ENCODE data around the gene SAG. TPM values are rescaled to one million over a fixed set of nuclear protein-coding genes. Genes with fewer than 3 reads are reported as not detected.
"Not testable (repeated sequence)": the region's sequence is repeated elsewhere in the genome, so short reads cannot be mapped to it uniquely, and the experiment has no call there.

SAG gene
- total and polyA plus RNA-seq, 9 of the 15 experiments (the other 6 are each of a cell fraction or from before 2014, with no cell fraction given), result 0.04 to 0.64 (median 0.31) TPM; not detected in 5

GRCh38 chr2:233334915-233335314 is 27.3 kb downstream of the SAG start (continued):
- no peak for TF ChIP-seq NKRF (IDR thresholded peaks at IDR 0.05; ENCODE audit: borderline replicate concordance)
- TF ChIP-seq YBX1 (IDR thresholded peaks at IDR 0.05), result no peak
- no peak for TF ChIP-seq C11orf30 (IDR thresholded peaks at IDR 0.05; ENCODE audit: low read depth)
- TF ChIP-seq CHD1 (IDR thresholded peaks at IDR 0.05; ENCODE audit: low read length), result no peak
- TF ChIP-seq NFXL1 (CRISPR knock-in tag; IDR thresholded peaks at IDR 0.05), result no peak
- TF ChIP-seq, protein P1, sequence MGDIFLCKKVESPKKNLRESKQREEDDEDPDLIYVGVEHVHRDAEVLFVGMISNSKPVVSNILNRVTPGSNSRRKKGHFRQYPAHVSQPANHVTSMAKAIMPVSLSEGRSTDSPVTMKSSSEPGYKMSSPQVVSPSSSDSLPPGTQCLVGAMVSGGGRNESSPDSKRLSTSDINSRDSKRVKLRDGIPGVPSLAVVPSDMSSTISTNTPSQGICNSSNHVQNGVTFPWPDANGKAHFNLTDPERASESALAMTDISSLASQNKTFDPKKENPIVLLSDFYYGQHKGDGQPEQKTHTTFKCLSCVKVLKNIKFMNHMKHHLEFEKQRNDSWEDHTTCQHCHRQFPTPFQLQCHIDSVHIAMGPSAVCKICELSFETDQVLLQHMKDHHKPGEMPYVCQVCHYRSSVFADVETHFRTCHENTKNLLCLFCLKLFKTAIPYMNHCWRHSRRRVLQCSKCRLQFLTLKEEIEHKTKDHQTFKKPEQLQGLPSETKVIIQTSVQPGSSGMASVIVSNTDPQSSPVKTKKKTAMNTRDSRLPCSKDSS (IDR thresholded peaks at IDR 0.05; ENCODE audit: low read depth, partially characterized antibody), result no peak

DNA sequence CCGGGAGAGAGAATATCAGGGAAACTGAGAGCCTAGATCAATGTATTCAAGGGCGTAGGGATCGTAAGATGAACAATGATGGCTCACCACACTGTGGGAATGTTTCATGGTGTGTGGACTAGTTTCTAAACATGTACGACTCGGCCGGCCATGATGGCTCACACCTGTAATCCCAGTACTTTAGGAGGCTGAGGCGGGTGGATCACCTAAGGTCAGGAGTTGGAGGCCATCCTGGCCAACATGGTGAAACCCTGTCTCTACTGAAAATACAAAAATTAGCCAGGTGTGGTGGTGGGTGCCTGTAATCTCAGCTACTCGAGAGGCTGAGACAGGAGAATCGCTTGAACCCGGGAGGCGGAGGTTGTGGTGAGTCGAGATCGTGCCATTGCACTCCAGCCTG is 28.5 kb downstream of the SAG start:
- H3K9me3 ChIP-seq (replicated peaks; ENCODE audit: control insufficient read depth, insufficient read depth, low read depth, low read length); H3K9ac ChIP-seq (ENCODE audit: insufficient read depth in 1 of 2, low read depth in 2 of 2, low read length in 2 of 2); H3K4me2 ChIP-seq (ENCODE audit: insufficient read depth, low read length); H3K36me3 ChIP-seq (ENCODE audit: control insufficient read depth, insufficient read depth, low read length); H4K20me1 ChIP-seq (replicated peaks; ENCODE audit: control insufficient read depth, insufficient read depth, low read length); H3K4me3 ChIP-seq; intact Hi-C loops (cut with micrococcal nuclease); FAIRE-seq; H3K27ac ChIP-seq (ENCODE audit: extremely low read depth, low read depth, low read length); CTCF ChIA-PET (ENCODE audit: low intra/inter-chr PET ratio); in situ Hi-C loops (cut with MboI); ATAC-seq; H3K27me3 ChIP-seq (ENCODE audit: control insufficient read depth in 2 of 2, insufficient read depth in 2 of 2, low read length in 2 of 2); H3K9me1 ChIP-seq (ENCODE audit: control insufficient read depth, insufficient read depth, low read length); DNase-seq (ENCODE audit: extremely low read depth in 1 of 4, low spot score in 3 of 4); BruUV-seq (replicated peaks); H2AFZ ChIP-seq (ENCODE audit: low read depth, low read length); H3K79me2 ChIP-seq (ENCODE audit: control insufficient read depth, insufficient read depth, low read length): not testable (repeated sequence)
- H3K4me1 ChIP-seq (replicated peaks in 1 of 2; ENCODE audit: control insufficient read depth in 2 of 2, insufficient read depth in 2 of 2, low read length in 2 of 2), result peaks cover 6 to 11% of the 10 kb centered on the region in 2 experiments
- WGBS (ENCODE audit: insufficient coverage, low coverage, missing lambda C conversion rate), result 71% methylated on average over 8 of the region's 13 CpGs
- POLR2A ChIA-PET, result interaction anchor here (0.8 kb wide), 1 partner anchor 15 kb away, joined by 3 read pairs; no protein-coding TSS in a partner anchor
